ENCODE results near the gene LRCH2. TPM values are rescaled to one million over a fixed set of nuclear protein-coding genes. Genes with fewer than 3 reads are reported as not detected.

The LRCH2 gene
- total RNA-seq, 1 donor from 2014 or later, result 4.3 TPM

- H3K9me3 ChIP-seq, result no peaks in the 10 kb centered on the region
- intact Hi-C loops (cut with DNase I), result no loop called here
- no peaks in the 10 kb centered on the region for H3K4me1 ChIP-seq
- H3K27me3 ChIP-seq (ENCODE audit: low read depth), result no peaks in the 10 kb centered on the region
- no peak overlapping the region for H3K4me3 ChIP-seq
- TF ChIP-seq CTCF (IDR thresholded peaks at IDR 0.05), result no peak
- H3K36me3 ChIP-seq, result no peaks in the 10 kb centered on the region
- no peak overlapping the region for H3K27ac ChIP-seq
- ATAC-seq (no peak), DNase-seq (no peak)
Measured at GRCh38 chrX:115261148-115261547, 27.3 kb upstream of the LRCH2 start.

- Histone ChIP-seq H3K4me3 (no peak overlapping the region), H3K9me3 (no peaks in the 10 kb centered on the region), H3K27ac (no peak overlapping the region), H3K27me3 (ENCODE audit: low read depth) (no peaks in the 10 kb centered on the region), H3K4me1 (no peaks in the 10 kb centered on the region), H3K36me3 (no peaks in the 10 kb centered on the region)
- ATAC-seq (no peak), DNase-seq (no peak)
- no peak for TF ChIP-seq CTCF (IDR thresholded peaks at IDR 0.05)
- intact Hi-C loops (cut with DNase I), result no loop called here
Measured at GRCh38 chrX:115260330-115260729, 26.4 kb upstream of the LRCH2 start.

DNA sequence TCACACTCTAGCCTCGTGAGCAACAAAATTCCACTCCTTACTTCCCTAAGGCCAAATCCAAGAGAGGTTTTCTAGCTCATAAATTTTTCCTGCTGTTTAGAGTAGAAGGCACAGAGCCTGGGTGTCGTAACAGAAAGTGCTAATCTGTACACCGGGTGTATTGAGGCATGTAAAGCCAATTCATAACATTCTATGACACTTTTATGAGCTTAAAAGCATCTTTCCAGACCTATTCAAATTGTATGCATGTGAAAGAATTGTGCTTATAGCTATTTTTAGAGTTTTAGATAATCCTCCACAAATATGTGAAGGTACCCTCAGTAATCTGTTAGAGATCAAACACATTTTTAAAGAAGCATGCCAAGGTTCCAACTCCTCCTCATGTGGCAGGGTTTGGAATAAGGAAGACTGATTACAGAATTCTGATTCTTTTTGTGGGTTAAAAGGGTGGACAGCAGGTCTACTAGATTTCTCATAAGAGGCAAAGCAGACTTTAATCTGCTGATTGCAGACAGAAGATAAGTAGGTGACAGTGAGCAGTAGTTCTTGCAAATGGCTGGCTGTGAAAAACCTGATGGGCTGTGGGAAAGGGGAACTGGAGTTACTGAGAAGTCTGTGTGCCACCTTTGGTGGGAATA is 25.5 kb upstream of the LRCH2 start:
- Histone ChIP-seq H3K27me3 (ENCODE audit: low read depth) (no peaks in the 10 kb centered on the region), H3K4me3 (no peak overlapping the region), H3K9me3 (no peaks in the 10 kb centered on the region), H3K36me3 (no peaks in the 10 kb centered on the region), H3K27ac (no peak overlapping the region), H3K4me1 (no peaks in the 10 kb centered on the region)
- no peak for TF ChIP-seq CTCF (IDR thresholded peaks at IDR 0.05)
- DNase-seq, result no peak
- no peak for ATAC-seq
- intact Hi-C loops (cut with DNase I), result no loop called here

DNA sequence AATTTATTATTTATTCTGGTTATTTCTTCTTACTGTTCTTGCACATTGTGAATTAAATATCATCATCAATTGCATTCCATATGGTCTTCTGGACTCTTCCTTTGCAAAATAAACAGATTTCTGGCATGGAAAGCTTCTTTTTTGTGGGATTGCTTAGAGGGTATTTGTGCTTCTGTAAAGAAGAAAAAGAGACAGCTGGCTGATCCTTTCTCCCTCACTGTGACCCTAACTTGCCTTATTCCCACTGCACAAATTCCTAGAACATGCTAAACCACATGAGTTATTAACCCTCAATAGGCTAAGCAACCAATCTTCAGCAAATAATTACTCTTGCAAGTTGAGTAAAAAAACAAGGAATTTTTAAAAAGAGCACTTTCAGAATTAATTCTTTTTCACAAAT is 23.8 kb upstream of the LRCH2 start:
- Histone ChIP-seq H3K36me3 (no peaks in the 10 kb centered on the region), H3K9me3 (no peaks in the 10 kb centered on the region), H3K27ac (no peak overlapping the region), H3K4me3 (no peak overlapping the region), H3K4me1 (no peaks in the 10 kb centered on the region), H3K27me3 (ENCODE audit: low read depth) (no peaks in the 10 kb centered on the region)
- DNase-seq, result no peak
- TF ChIP-seq CTCF (IDR thresholded peaks at IDR 0.05), result no peak
- intact Hi-C loops (cut with DNase I), result no loop called here
- ATAC-seq, result no peak

DNA sequence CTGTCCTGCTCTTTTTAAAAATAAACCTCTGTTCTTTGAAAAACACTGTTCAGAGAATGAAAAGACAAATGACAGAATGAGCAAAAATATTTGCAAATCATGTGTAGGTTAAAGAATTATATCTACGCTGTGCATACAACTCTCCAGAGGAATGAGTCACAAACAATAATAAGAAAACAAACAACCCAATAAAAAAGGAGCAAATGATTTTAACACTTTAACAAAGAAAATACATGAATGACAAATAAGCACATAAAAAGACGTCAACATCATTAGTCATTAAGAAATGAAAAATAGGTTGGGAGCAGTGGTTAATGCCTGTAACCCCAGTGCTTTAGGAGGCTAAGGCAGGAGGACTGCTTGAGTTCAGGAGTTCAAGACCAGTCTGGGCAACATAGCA is 21.1 kb upstream of the LRCH2 start:
- intact Hi-C loops (cut with DNase I), result no loop called here

More for the DNA sequence above, 21.1 kb upstream of the LRCH2 start:
- Histone ChIP-seq H3K4me1 (no peaks in the 10 kb centered on the region), H3K36me3 (no peaks in the 10 kb centered on the region), H3K9me3 (no peaks in the 10 kb centered on the region), H3K4me3 (no peak overlapping the region), H3K27me3 (ENCODE audit: low read depth) (no peaks in the 10 kb centered on the region), H3K27ac (no peak overlapping the region)
- TF ChIP-seq CTCF (IDR thresholded peaks at IDR 0.05), result no peak
- no peak for DNase-seq
- no peak for ATAC-seq
